Fibroblast of the aortic adventitia (primary cell): ENCODE data around the gene TCF4. TPM values are rescaled to one million over a fixed set of nuclear protein-coding genes. Genes with fewer than 3 reads are reported as not detected.
A peak's percentile ranks its signal among the peaks of the same experiment; 100 is the strongest.

ENCODE experiments used
- DNase-seq: peaks from one replicate; pipeline ENCODE4 v3.0.0-alpha.2; 2010; ENCODE audit warnings: low read depth
- H3K4me3 ChIP-seq: 2 replicates; pipeline ENCODE4 v1.5.1; 2011; ENCODE audit warnings: low read depth, mild to moderate bottlenecking, control low read depth, low read length, moderate library complexity
- CTCF ChIP-seq: IDR thresholded peaks from 2 replicates; pipeline ENCODE4 v1.5.1; 2011; ENCODE audit warnings: mild to moderate bottlenecking, low read length, control low read depth, inconsistent platforms; ENCODE audit not compliant: insufficient read depth
- total RNA-seq: library from RNA; depleted of rRNA; stranded (reverse); fragments of >200 nt; gene quantifications from 2 replicates; pipeline ENCODE4 v1.2.3, GENCODE V29; 2012; ENCODE audit warnings: low replicate concordance

The TCF4 gene
- total RNA-seq, 1 donor: 105 TPM

- no peak for DNase-seq
- no peak overlapping the region for H3K4me3 ChIP-seq
- no peak for TF ChIP-seq CTCF
Observed at GRCh38 chr18:55486936-55487335, 101.1 kb downstream of the TCF4 start.

- DNase-seq: peak; percentile 79
- no peak for TF ChIP-seq CTCF
Observed at GRCh38 chr18:55485666-55486065, 102.3 kb downstream of the TCF4 start.

GRCh38 chr18:55484773-55485172 is 103.2 kb downstream of the TCF4 start:
- no peak for TF ChIP-seq CTCF
- H3K4me3 ChIP-seq: no peak overlapping the region
- DNase-seq: no peak

More at GRCh38 chr18:55485666-55486065, 102.3 kb downstream of the TCF4 start:
- no peak overlapping the region for H3K4me3 ChIP-seq

GRCh38 chr18:55483266-55483871 is 104.6 kb downstream of the TCF4 start:
- TF ChIP-seq CTCF: no peak
- DNase-seq: no peak
- H3K4me3 ChIP-seq: no peak overlapping the region

GRCh38 chr18:55479656-55480420 is 108.2 kb downstream of the TCF4 start:
- DNase-seq: no peak

GRCh38 chr18:55477860-55478581 is 110.0 kb downstream of the TCF4 start:
- TF ChIP-seq CTCF: no peak
- DNase-seq: peak; percentile 67
- peak overlapping the region; percentile 76 for H3K4me3 ChIP-seq

More at GRCh38 chr18:55479656-55480420, 108.2 kb downstream of the TCF4 start:
- no peak for TF ChIP-seq CTCF
- no peak overlapping the region for H3K4me3 ChIP-seq
